A549 (cell line): ENCODE data around the gene BRCA2.

Experiments
- EP300 ChIP-seq, 2 experiments: fragments of >200 bp; sonication (Bioruptor Twin); formaldehyde crosslinking; IDR thresholded peaks; 2 replicates in 1 of 2; 3 replicates in 1 of 2; pipeline ENCODE4 v1.6.1; 2016 to 2017
- MAX ChIP-seq: IDR thresholded peaks from 2 replicates; pipeline ENCODE4 v1.6.1; 2012
- TF ChIP-seq, protein P1 (sequence below): fragments of >200 bp; sonication (Bioruptor Twin); formaldehyde crosslinking; IDR thresholded peaks from 3 replicates; pipeline ENCODE4 v1.5.1; 2016

GRCh38 chr13:32298695-32299094 is 16.6 kb upstream of the BRCA2 start:
- no peak for TF ChIP-seq MAX
- TF ChIP-seq, protein P1, sequence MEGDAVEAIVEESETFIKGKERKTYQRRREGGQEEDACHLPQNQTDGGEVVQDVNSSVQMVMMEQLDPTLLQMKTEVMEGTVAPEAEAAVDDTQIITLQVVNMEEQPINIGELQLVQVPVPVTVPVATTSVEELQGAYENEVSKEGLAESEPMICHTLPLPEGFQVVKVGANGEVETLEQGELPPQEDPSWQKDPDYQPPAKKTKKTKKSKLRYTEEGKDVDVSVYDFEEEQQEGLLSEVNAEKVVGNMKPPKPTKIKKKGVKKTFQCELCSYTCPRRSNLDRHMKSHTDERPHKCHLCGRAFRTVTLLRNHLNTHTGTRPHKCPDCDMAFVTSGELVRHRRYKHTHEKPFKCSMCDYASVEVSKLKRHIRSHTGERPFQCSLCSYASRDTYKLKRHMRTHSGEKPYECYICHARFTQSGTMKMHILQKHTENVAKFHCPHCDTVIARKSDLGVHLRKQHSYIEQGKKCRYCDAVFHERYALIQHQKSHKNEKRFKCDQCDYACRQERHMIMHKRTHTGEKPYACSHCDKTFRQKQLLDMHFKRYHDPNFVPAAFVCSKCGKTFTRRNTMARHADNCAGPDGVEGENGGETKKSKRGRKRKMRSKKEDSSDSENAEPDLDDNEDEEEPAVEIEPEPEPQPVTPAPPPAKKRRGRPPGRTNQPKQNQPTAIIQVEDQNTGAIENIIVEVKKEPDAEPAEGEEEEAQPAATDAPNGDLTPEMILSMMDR: no peak
- TF ChIP-seq EP300 (IDR thresholded peaks at IDR 0.05): no peak
